Rectal smooth muscle tissue (tissue), 1 donor: ENCODE results near the gene DPP6.
"Not testable (repeated sequence)": the region's sequence is repeated elsewhere in the genome, so short reads cannot be mapped to it uniquely, and the experiment has no call there.

Experiments used
- H3K27ac ChIP-seq: one replicate; pipeline ENCODE4 v1.7.0; 2013; ENCODE audit warnings: low read depth, low read length, inconsistent platforms
- H3K27me3 ChIP-seq: one replicate; pipeline ENCODE4 v1.7.0; 2013; ENCODE audit warnings: low read length; ENCODE audit not compliant: control insufficient read depth, insufficient read depth
- H3K36me3 ChIP-seq: one replicate; pipeline ENCODE4 v1.7.0; 2013; ENCODE audit warnings: low read length; ENCODE audit not compliant: control insufficient read depth, insufficient read depth
- H3K4me1 ChIP-seq: one replicate; pipeline ENCODE4 v1.7.0; 2013; ENCODE audit warnings: low read length; ENCODE audit not compliant: control insufficient read depth, insufficient read depth
- H3K4me3 ChIP-seq: one replicate; pipeline ENCODE4 v1.7.0; 2013; ENCODE audit warnings: low read length
- H3K9ac ChIP-seq: one replicate; pipeline ENCODE4 v1.7.0; 2013; ENCODE audit warnings: low read length

DPP6 gene

GRCh38 chr7:154145922-154146706 lies 93.9 kb downstream of the DPP6 start:
- H3K4me1 ChIP-seq, result not testable (repeated sequence)

GRCh38 chr7:154146707-154147038 lies 94.5 kb downstream of the DPP6 start:
- not testable (repeated sequence) for H3K9ac ChIP-seq, H3K27me3 ChIP-seq

More at GRCh38 chr7:154145922-154146706, 93.9 kb downstream of the DPP6 start:
- not testable (repeated sequence) for H3K36me3 ChIP-seq, H3K27ac ChIP-seq, H3K27me3 ChIP-seq, H3K4me3 ChIP-seq, H3K9ac ChIP-seq

GRCh38 chr7:154148791-154149516 lies 96.8 kb downstream of the DPP6 start:
- not testable (repeated sequence) for H3K4me1 ChIP-seq, H3K27me3 ChIP-seq, H3K36me3 ChIP-seq, H3K4me3 ChIP-seq, H3K9ac ChIP-seq, H3K27ac ChIP-seq

More at GRCh38 chr7:154146707-154147038, 94.5 kb downstream of the DPP6 start:
- not testable (repeated sequence) for H3K4me1 ChIP-seq, H3K36me3 ChIP-seq, H3K27ac ChIP-seq, H3K4me3 ChIP-seq

- H3K36me3 ChIP-seq, H3K4me3 ChIP-seq, H3K4me1 ChIP-seq, H3K27ac ChIP-seq, H3K9ac ChIP-seq, H3K27me3 ChIP-seq: not testable (repeated sequence)
These were observed 98.5 kb downstream of the DPP6 start for GRCh38 chr7:154150656-154151055.

- not testable (repeated sequence) for H3K36me3 ChIP-seq
These were observed 99.1 kb downstream of the DPP6 start for GRCh38 chr7:154151306-154151705.

GRCh38 chr7:154155928-154156327 lies 103.7 kb downstream of the DPP6 start:
- H3K27ac ChIP-seq, H3K36me3 ChIP-seq, H3K4me3 ChIP-seq, H3K9ac ChIP-seq, H3K27me3 ChIP-seq, H3K4me1 ChIP-seq: not testable (repeated sequence)

More at GRCh38 chr7:154151306-154151705, 99.1 kb downstream of the DPP6 start:
- H3K4me3 ChIP-seq, H3K4me1 ChIP-seq, H3K27ac ChIP-seq, H3K27me3 ChIP-seq, H3K9ac ChIP-seq: not testable (repeated sequence)

GRCh38 chr7:154162921-154163320 lies 110.7 kb downstream of the DPP6 start:
- not testable (repeated sequence) for H3K4me3 ChIP-seq, H3K4me1 ChIP-seq, H3K27ac ChIP-seq, H3K9ac ChIP-seq, H3K27me3 ChIP-seq, H3K36me3 ChIP-seq

- not testable (repeated sequence) for H3K27ac ChIP-seq, H3K4me3 ChIP-seq, H3K4me1 ChIP-seq, H3K36me3 ChIP-seq, H3K9ac ChIP-seq, H3K27me3 ChIP-seq
These were observed 111.4 kb downstream of the DPP6 start for GRCh38 chr7:154163642-154164041.

GRCh38 chr7:154167051-154167450 lies 114.9 kb downstream of the DPP6 start:
- Histone ChIP-seq H3K36me3 (no peaks in the 10 kb centered on the region), H3K4me3 (no peak overlapping the region), H3K27me3 (no peaks in the 10 kb centered on the region), H3K27ac (no peak overlapping the region), H3K9ac (no peak overlapping the region), H3K4me1 (no peaks in the 10 kb centered on the region)

- Histone ChIP-seq H3K27ac (no peak overlapping the region), H3K4me3 (no peak overlapping the region), H3K36me3 (no peaks in the 10 kb centered on the region), H3K27me3 (no peaks in the 10 kb centered on the region), H3K4me1 (no peaks in the 10 kb centered on the region), H3K9ac (no peak overlapping the region)
These were observed 115.6 kb downstream of the DPP6 start for GRCh38 chr7:154167807-154168206.

GRCh38 chr7:154171422-154171821 lies 119.2 kb downstream of the DPP6 start:
- Histone ChIP-seq H3K27me3 (no peaks in the 10 kb centered on the region), H3K4me1 (no peaks in the 10 kb centered on the region), H3K36me3 (no peaks in the 10 kb centered on the region), H3K4me3 (no peak overlapping the region), H3K27ac (no peak overlapping the region), H3K9ac (no peak overlapping the region)

GRCh38 chr7:154172236-154172635 lies 120.0 kb downstream of the DPP6 start:
- Histone ChIP-seq H3K4me1 (no peaks in the 10 kb centered on the region), H3K4me3 (no peak overlapping the region), H3K36me3 (no peaks in the 10 kb centered on the region), H3K27me3 (no peaks in the 10 kb centered on the region), H3K9ac (no peak overlapping the region), H3K27ac (no peak overlapping the region)

GRCh38 chr7:154177584-154177983 lies 125.4 kb downstream of the DPP6 start:
- Histone ChIP-seq H3K9ac (no peak overlapping the region), H3K27me3 (no peaks in the 10 kb centered on the region), H3K4me1 (no peaks in the 10 kb centered on the region), H3K36me3 (no peaks in the 10 kb centered on the region), H3K4me3 (no peak overlapping the region), H3K27ac (no peak overlapping the region)
